Left ventricle myocardium inferior (tissue), 1 donor: ENCODE measurements around the gene WSB1. TPM values are rescaled to one million over a fixed set of nuclear protein-coding genes. Genes with fewer than 3 reads are reported as not detected.
"Not testable (repeated sequence)": the region's sequence is repeated elsewhere in the genome, so short reads cannot be mapped to it uniquely, and the experiment has no call there.

Experiments
- DNase-seq: peaks from one replicate; pipeline ENCODE4 v3.0.0-alpha.2; 2020
- H3K27ac ChIP-seq: fragments of 200-600 bp; replicated peaks from 2 replicates; pipeline ENCODE4 v1.8.0; 2021
- H3K27me3 ChIP-seq: fragments of 200-600 bp; 2 replicates; pipeline ENCODE4 v1.8.0; 2021; ENCODE audit warnings: low read depth
- H3K36me3 ChIP-seq: fragments of 200-600 bp; 2 replicates; pipeline ENCODE4 v1.8.0; 2021
- H3K4me1 ChIP-seq: fragments of 200-600 bp; 2 replicates; pipeline ENCODE4 v1.8.0; 2021
- H3K4me3 ChIP-seq: fragments of 200-600 bp; 2 replicates; pipeline ENCODE4 v1.8.0; 2021; ENCODE audit warnings: mild to moderate bottlenecking, moderate library complexity
- H3K9me3 ChIP-seq: fragments of 200-600 bp; replicated peaks from 2 replicates; pipeline ENCODE4 v1.8.0; 2021
- CTCF ChIP-seq: fragments of 200-600 bp; IDR thresholded peaks from 2 replicates; pipeline ENCODE4 v1.8.0; 2021; ENCODE audit warnings: antibody characterized with exemption, mild to moderate bottlenecking, borderline replicate concordance
- intact Hi-C: fragments of 100-400 bp; cut with micrococcal nuclease; formaldehyde crosslinking; loops from one replicate; pipeline ENCODE4 v1.11.0; 2022
- total RNA-seq: library from RNA; stranded (reverse); fragmentation: NEBNext Ultra II Directional; extraction: Animal tissue kit (Norgen Biotek cat#: 25700); gene quantifications from one replicate; pipeline ENCODE4 v1.2.1, GENCODE V29; 2021
- donor health status: DM: no; HTN: yes; CAD: no; lungs with severe emphysema.

The WSB1 gene
- total RNA-seq, 1 donor from 2014 or later = 53.3 TPM

- H3K9me3 ChIP-seq = no peaks in the 10 kb centered on the region
- H3K4me3 ChIP-seq = no peak overlapping the region
- peaks cover 39% of the 10 kb centered on the region for H3K4me1 ChIP-seq
- intact Hi-C loops = no loop called here
- TF ChIP-seq CTCF = no peak
- no peak for DNase-seq
- no peaks in the 10 kb centered on the region for H3K36me3 ChIP-seq
- no peak overlapping the region for H3K27ac ChIP-seq
- H3K27me3 ChIP-seq = no peaks in the 10 kb centered on the region
Observed at GRCh38 chr17:27326585-27326984, 32.7 kb downstream of the WSB1 start.

- no peak overlapping the region for H3K27ac ChIP-seq
- H3K27me3 ChIP-seq = no peaks in the 10 kb centered on the region
- no peak for DNase-seq
- no peak overlapping the region for H3K4me3 ChIP-seq
- no peak for TF ChIP-seq CTCF
- peaks cover 42% of the 10 kb centered on the region for H3K4me1 ChIP-seq
- H3K9me3 ChIP-seq = no peaks in the 10 kb centered on the region
- no peaks in the 10 kb centered on the region for H3K36me3 ChIP-seq
- intact Hi-C loops = no loop called here
Observed at GRCh38 chr17:27327397-27327796, 33.5 kb downstream of the WSB1 start.

GRCh38 chr17:27327871-27328270 is 34.0 kb downstream of the WSB1 start:
- Histone ChIP-seq H3K4me3 (no peak overlapping the region), H3K27ac (no peak overlapping the region), H3K9me3 (no peaks in the 10 kb centered on the region), H3K4me1 (peaks cover 41% of the 10 kb centered on the region), H3K36me3 (no peaks in the 10 kb centered on the region), H3K27me3 (no peaks in the 10 kb centered on the region)
- intact Hi-C loops = no loop called here
- no peak for TF ChIP-seq CTCF
- no peak for DNase-seq

GRCh38 chr17:27328686-27329085 is 34.8 kb downstream of the WSB1 start:
- peaks cover 37% of the 10 kb centered on the region for H3K4me1 ChIP-seq
- H3K27ac ChIP-seq, H3K27me3 ChIP-seq, DNase-seq, H3K9me3 ChIP-seq, intact Hi-C loops, H3K36me3 ChIP-seq, H3K4me3 ChIP-seq: not testable (repeated sequence)

GRCh38 chr17:27329146-27329805 is 35.4 kb downstream of the WSB1 start:
- Histone ChIP-seq H3K36me3 (no peaks in the 10 kb centered on the region), H3K4me3 (no peak overlapping the region), H3K27ac (no peak overlapping the region), H3K4me1 (peaks cover 37% of the 10 kb centered on the region), H3K9me3 (no peaks in the 10 kb centered on the region), H3K27me3 (no peaks in the 10 kb centered on the region)
- intact Hi-C loops = no loop called here
- TF ChIP-seq CTCF = no peak
- no peak for DNase-seq

GRCh38 chr17:27332047-27332393 is 38.1 kb downstream of the WSB1 start:
- Histone ChIP-seq H3K9me3 (no peaks in the 10 kb centered on the region), H3K4me3 (peak overlapping the region; percentile 68), H3K36me3 (no peaks in the 10 kb centered on the region), H3K27ac (peak overlapping the region; percentile 97), H3K27me3 (no peaks in the 10 kb centered on the region), H3K4me1 (peaks cover 24% of the 10 kb centered on the region)
- no peak for DNase-seq
- intact Hi-C loops = loop anchor here (5.0 kb wide), 1 partner anchor 85 kb away; no protein-coding TSS in a partner anchor
- no peak for TF ChIP-seq CTCF
